ENCODE measurements around the gene GGTLC2.

GGTLC2 gene

GRCh38 chr22:22662095-22662494, 17.7 kb downstream of the GGTLC2 start:
- DNase-seq (ENCODE audit: insufficient read length, low spot score) (no peak), FAIRE-seq (no peak)
- TF ChIP-seq POU2F2 (IDR thresholded peaks at IDR 0.05; ENCODE audit: low read depth, low read length) (no peak), SPI1 (IDR thresholded peaks at IDR 0.05; ENCODE audit: low read depth, low read length) (no peak), PAX5 (IDR thresholded peaks at IDR 0.05; ENCODE audit: insufficient read depth, low read length, severe bottlenecking) (no peak), TAF1 (IDR thresholded peaks at IDR 0.05; ENCODE audit: low read depth, low read length) (no peak), POLR2AphosphoS5 (IDR thresholded peaks at IDR 0.05; ENCODE audit: low read depth, low read length) (no peak), POLR2A (IDR thresholded peaks at IDR 0.05; ENCODE audit: low read depth, low read length) (no peak)

GRCh38 chr22:22663861-22664800, 19.7 kb downstream of the GGTLC2 start:
- no peak for FAIRE-seq
- TF ChIP-seq SPI1 (IDR thresholded peaks at IDR 0.05; ENCODE audit: low read depth, low read length) (no peak), POLR2AphosphoS5 (IDR thresholded peaks at IDR 0.05; ENCODE audit: low read depth, low read length) (no peak), PAX5 (IDR thresholded peaks at IDR 0.05; ENCODE audit: insufficient read depth, low read length, severe bottlenecking) (no peak), POLR2A (IDR thresholded peaks at IDR 0.05; ENCODE audit: low read depth, low read length) (no peak), POU2F2 (IDR thresholded peaks at IDR 0.05; ENCODE audit: low read depth, low read length) (no peak), TAF1 (IDR thresholded peaks at IDR 0.05; ENCODE audit: low read depth, low read length) (no peak)

GRCh38 chr22:22666307-22667091, 22.1 kb downstream of the GGTLC2 start:
- FAIRE-seq: peak; percentile 94
- TF ChIP-seq SPI1 (IDR thresholded peaks at IDR 0.05; ENCODE audit: low read depth, low read length): no peak
- no peak for TF ChIP-seq POLR2A (IDR thresholded peaks at IDR 0.05; ENCODE audit: low read depth, low read length)
- TF ChIP-seq PAX5 (IDR thresholded peaks at IDR 0.05; ENCODE audit: insufficient read depth, low read length, severe bottlenecking): no peak
- no peak for TF ChIP-seq TAF1 (IDR thresholded peaks at IDR 0.05; ENCODE audit: low read depth, low read length)
- TF ChIP-seq POLR2AphosphoS5 (IDR thresholded peaks at IDR 0.05; ENCODE audit: low read depth, low read length): no peak
- no peak for TF ChIP-seq POU2F2 (IDR thresholded peaks at IDR 0.05; ENCODE audit: low read depth, low read length)
- DNase-seq (ENCODE audit: insufficient read length, low spot score): peak; percentile 25

More at GRCh38 chr22:22663861-22664800, 19.7 kb downstream of the GGTLC2 start:
- DNase-seq (ENCODE audit: insufficient read length, low spot score): no peak

GRCh38 chr22:22667966-22668880, 23.8 kb downstream of the GGTLC2 start:
- no peak for TF ChIP-seq TAF1 (IDR thresholded peaks at IDR 0.05; ENCODE audit: low read depth, low read length)
- no peak for TF ChIP-seq POU2F2 (IDR thresholded peaks at IDR 0.05; ENCODE audit: low read depth, low read length)
- no peak for TF ChIP-seq SPI1 (IDR thresholded peaks at IDR 0.05; ENCODE audit: low read depth, low read length)
- no peak for TF ChIP-seq PAX5 (IDR thresholded peaks at IDR 0.05; ENCODE audit: insufficient read depth, low read length, severe bottlenecking)
- TF ChIP-seq POLR2A (IDR thresholded peaks at IDR 0.05; ENCODE audit: low read depth, low read length): no peak

GRCh38 chr22:22669093-22669492, 24.7 kb downstream of the GGTLC2 start:
- FAIRE-seq (no peak), DNase-seq (ENCODE audit: insufficient read length, low spot score) (no peak)
- no peak for TF ChIP-seq POLR2AphosphoS5 (IDR thresholded peaks at IDR 0.05; ENCODE audit: low read depth, low read length)
- TF ChIP-seq POLR2A (IDR thresholded peaks at IDR 0.05; ENCODE audit: low read depth, low read length): no peak
- TF ChIP-seq POU2F2 (IDR thresholded peaks at IDR 0.05; ENCODE audit: low read depth, low read length): no peak
- TF ChIP-seq TAF1 (IDR thresholded peaks at IDR 0.05; ENCODE audit: low read depth, low read length): no peak
- TF ChIP-seq SPI1 (IDR thresholded peaks at IDR 0.05; ENCODE audit: low read depth, low read length): no peak
- TF ChIP-seq PAX5 (IDR thresholded peaks at IDR 0.05; ENCODE audit: insufficient read depth, low read length, severe bottlenecking): no peak

More at GRCh38 chr22:22667966-22668880, 23.8 kb downstream of the GGTLC2 start:
- DNase-seq (ENCODE audit: insufficient read length, low spot score): no peak
- peak; percentile 48 for FAIRE-seq

- TF ChIP-seq TAF1 (IDR thresholded peaks at IDR 0.05; ENCODE audit: low read depth, low read length) (no peak), PAX5 (IDR thresholded peaks at IDR 0.05; ENCODE audit: insufficient read depth, low read length, severe bottlenecking) (no peak), SPI1 (IDR thresholded peaks at IDR 0.05; ENCODE audit: low read depth, low read length) (no peak), POLR2A (IDR thresholded peaks at IDR 0.05; ENCODE audit: low read depth, low read length) (no peak), POU2F2 (IDR thresholded peaks at IDR 0.05; ENCODE audit: low read depth, low read length) (no peak), POLR2AphosphoS5 (IDR thresholded peaks at IDR 0.05; ENCODE audit: low read depth, low read length) (no peak)
- FAIRE-seq: no peak
- DNase-seq (ENCODE audit: insufficient read length, low spot score): no peak
These were observed 25.8 kb downstream of the GGTLC2 start for GRCh38 chr22:22670076-22670795.

- DNase-seq (ENCODE audit: insufficient read length, low spot score) (no peak), FAIRE-seq (no peak)
- TF ChIP-seq POLR2AphosphoS5 (IDR thresholded peaks at IDR 0.05; ENCODE audit: low read depth, low read length) (no peak), SPI1 (IDR thresholded peaks at IDR 0.05; ENCODE audit: low read depth, low read length) (no peak), POLR2A (IDR thresholded peaks at IDR 0.05; ENCODE audit: low read depth, low read length) (no peak), TAF1 (IDR thresholded peaks at IDR 0.05; ENCODE audit: low read depth, low read length) (no peak), POU2F2 (IDR thresholded peaks at IDR 0.05; ENCODE audit: low read depth, low read length) (no peak), PAX5 (IDR thresholded peaks at IDR 0.05; ENCODE audit: insufficient read depth, low read length, severe bottlenecking) (no peak)
These were observed 27.1 kb downstream of the GGTLC2 start for GRCh38 chr22:22671506-22671905.

GRCh38 chr22:22673099-22673498, 28.7 kb downstream of the GGTLC2 start:
- FAIRE-seq: no peak
- no peak for TF ChIP-seq SPI1 (IDR thresholded peaks at IDR 0.05; ENCODE audit: low read depth, low read length)
- no peak for TF ChIP-seq POLR2A (IDR thresholded peaks at IDR 0.05; ENCODE audit: low read depth, low read length)
- TF ChIP-seq POU2F2 (IDR thresholded peaks at IDR 0.05; ENCODE audit: low read depth, low read length): no peak
- no peak for TF ChIP-seq TAF1 (IDR thresholded peaks at IDR 0.05; ENCODE audit: low read depth, low read length)
- TF ChIP-seq PAX5 (IDR thresholded peaks at IDR 0.05; ENCODE audit: insufficient read depth, low read length, severe bottlenecking): no peak
- no peak for TF ChIP-seq POLR2AphosphoS5 (IDR thresholded peaks at IDR 0.05; ENCODE audit: low read depth, low read length)

More at GRCh38 chr22:22673099-22673498, 28.7 kb downstream of the GGTLC2 start:
- DNase-seq (ENCODE audit: insufficient read length, low spot score): no peak

Data from GM12891 (cell line).